ENCODE measurements around the gene CATSPERZ. TPM values are rescaled to one million over a fixed set of nuclear protein-coding genes. Genes with fewer than 3 reads are reported as not detected.

CATSPERZ gene
- total and polyA plus RNA-seq, 2 of the 13 experiments (the other 11 are each of a cell fraction or from before 2014, with no cell fraction given): 0.22 to 0.48 TPM

DNA sequence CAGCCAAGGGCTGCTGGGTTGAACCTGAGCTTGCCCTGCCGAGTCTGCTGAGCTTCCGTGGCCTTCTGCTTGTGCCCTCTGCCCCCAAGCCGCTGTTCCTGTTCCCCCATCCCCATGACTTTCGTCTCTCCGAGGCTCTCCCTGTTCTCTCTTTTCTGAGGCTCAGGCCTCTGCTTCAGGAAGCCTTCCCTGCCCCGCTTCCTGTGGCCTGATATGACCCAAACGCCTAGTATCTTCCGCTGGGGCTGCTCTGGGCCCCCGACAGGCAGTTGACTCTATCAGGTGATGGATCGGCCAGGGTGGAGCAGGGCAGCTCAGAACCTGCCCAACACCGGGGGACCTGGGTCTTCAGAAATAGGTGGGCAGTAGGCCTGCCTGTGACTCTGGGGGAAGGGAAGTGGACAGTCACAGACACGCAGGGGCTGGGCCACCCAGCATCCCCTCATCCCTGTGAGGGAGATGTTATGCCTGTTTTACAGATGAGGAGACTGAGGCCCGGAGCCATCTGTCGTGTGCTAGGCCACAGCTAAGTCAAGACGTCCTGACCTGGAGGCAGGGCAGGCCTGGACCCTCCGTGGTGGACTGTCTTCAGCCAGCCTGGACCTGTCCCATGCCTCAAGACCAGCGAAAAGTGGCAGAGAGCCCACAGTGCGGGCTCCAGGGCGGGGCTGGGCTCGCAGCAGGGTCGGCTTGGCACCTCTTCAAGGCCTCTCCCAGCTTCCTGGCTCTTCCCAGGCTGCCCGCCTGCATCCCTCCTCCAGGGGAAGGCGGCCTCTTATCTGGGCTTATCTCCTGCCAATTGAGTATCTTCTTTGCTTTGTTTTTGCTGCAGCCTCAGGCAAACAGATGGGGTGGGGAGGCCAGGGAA, 31.9 kb upstream of the CATSPERZ start (continued):
- no peak for TF ChIP-seq RBAK (CRISPR knock-in tag; IDR thresholded peaks at IDR 0.05)
- TF ChIP-seq MED13 (CRISPR knock-in tag; IDR thresholded peaks at IDR 0.05): no peak
- no peak for TF ChIP-seq NFKB2 (CRISPR knock-in tag; IDR thresholded peaks at IDR 0.05; ENCODE audit: borderline replicate concordance)
- no peak for TF ChIP-seq SIX4 (CRISPR knock-in tag; IDR thresholded peaks at IDR 0.05)
- TF ChIP-seq, protein P1, sequence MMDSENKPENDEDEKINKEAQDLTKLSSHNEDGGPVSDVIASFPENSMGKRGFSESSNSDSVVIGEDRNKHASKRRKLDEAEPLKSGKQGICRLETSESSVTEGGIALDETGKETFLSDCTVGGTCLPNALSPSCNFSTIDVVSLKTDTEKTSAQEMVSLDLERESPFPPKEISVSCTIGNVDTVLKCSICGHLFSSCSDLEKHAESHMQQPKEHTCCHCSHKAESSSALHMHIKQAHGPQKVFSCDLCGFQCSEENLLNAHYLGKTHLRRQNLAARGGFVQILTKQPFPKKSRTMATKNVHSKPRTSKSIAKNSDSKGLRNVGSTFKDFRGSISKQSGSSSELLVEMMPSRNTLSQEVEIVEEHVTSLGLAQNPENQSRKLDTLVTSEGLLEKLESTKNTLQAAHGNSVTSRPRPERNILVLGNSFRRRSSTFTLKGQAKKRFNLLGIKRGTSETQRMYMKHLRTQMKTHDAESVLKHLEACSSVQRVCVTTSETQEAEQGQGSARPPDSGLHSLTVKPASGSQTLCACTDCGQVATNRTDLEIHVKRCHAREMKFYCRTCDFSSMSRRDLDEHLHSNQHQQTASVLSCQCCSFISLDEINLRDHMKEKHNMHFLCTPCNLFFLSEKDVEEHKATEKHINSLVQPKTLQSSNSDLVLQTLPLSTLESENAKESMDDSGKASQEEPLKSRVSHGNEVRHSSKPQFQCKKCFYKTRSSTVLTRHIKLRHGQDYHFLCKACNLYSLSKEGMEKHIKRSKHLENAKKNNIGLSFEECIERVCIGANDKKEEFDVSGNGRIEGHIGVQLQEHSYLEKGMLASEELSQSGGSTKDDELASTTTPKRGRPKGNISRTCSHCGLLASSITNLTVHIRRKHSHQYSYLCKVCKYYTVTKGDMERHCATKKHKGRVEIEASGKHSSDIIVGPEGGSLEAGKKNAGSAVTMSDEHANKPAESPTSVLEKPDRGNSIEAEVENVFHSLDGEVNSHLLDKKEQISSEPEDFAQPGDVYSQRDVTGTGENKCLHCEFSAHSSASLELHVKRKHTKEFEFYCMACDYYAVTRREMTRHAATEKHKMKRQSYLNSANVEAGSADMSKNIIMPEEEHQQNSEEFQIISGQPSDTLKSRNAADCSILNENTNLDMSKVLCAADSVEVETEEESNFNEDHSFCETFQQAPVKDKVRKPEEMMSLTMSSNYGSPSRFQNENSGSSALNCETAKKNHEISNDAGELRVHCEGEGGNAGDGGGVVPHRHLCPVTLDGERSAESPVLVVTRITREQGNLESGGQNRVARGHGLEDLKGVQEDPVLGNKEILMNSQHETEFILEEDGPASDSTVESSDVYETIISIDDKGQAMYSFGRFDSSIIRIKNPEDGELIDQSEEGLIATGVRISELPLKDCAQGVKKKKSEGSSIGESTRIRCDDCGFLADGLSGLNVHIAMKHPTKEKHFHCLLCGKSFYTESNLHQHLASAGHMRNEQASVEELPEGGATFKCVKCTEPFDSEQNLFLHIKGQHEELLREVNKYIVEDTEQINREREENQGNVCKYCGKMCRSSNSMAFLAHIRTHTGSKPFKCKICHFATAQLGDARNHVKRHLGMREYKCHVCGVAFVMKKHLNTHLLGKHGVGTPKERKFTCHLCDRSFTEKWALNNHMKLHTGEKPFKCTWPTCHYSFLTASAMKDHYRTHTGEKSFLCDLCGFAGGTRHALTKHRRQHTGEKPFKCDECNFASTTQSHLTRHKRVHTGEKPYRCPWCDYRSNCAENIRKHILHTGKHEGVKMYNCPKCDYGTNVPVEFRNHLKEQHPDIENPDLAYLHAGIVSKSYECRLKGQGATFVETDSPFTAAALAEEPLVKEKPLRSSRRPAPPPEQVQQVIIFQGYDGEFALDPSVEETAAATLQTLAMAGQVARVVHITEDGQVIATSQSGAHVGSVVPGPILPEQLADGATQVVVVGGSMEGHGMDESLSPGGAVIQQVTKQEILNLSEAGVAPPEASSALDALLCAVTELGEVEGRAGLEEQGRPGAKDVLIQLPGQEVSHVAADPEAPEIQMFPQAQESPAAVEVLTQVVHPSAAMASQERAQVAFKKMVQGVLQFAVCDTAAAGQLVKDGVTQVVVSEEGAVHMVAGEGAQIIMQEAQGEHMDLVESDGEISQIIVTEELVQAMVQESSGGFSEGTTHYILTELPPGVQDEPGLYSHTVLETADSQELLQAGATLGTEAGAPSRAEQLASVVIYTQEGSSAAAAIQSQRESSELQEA (CRISPR knock-in tag; IDR thresholded peaks at IDR 0.05; ENCODE audit: not compliant biosample characterization): no peak
- no peak for TF ChIP-seq JARID2 (CRISPR knock-in tag; IDR thresholded peaks at IDR 0.05; ENCODE audit: insufficient replicate concordance)
- TF ChIP-seq, protein P2, sequence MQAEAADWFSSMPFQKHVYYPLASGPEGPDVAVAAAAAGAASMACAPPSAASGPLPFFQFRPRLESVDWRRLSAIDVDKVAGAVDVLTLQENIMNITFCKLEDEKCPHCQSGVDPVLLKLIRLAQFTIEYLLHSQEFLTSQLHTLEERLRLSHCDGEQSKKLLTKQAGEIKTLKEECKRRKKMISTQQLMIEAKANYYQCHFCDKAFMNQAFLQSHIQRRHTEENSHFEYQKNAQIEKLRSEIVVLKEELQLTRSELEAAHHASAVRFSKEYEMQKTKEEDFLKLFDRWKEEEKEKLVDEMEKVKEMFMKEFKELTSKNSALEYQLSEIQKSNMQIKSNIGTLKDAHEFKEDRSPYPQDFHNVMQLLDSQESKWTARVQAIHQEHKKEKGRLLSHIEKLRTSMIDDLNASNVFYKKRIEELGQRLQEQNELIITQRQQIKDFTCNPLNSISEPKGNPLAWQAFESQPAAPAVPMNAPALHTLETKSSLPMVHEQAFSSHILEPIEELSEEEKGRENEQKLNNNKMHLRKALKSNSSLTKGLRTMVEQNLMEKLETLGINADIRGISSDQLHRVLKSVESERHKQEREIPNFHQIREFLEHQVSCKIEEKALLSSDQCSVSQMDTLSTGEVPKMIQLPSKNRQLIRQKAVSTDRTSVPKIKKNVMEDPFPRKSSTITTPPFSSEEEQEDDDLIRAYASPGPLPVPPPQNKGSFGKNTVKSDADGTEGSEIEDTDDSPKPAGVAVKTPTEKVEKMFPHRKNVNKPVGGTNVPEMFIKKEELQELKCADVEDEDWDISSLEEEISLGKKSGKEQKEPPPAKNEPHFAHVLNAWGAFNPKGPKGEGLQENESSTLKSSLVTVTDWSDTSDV (CRISPR knock-in tag; IDR thresholded peaks at IDR 0.05): no peak
- no peak for TF ChIP-seq ZNF839 (CRISPR knock-in tag; IDR thresholded peaks at IDR 0.05; ENCODE audit: borderline replicate concordance)
- no peak for TF ChIP-seq NBN (conservative IDR thresholded peaks at IDR 0.05)
- TF ChIP-seq, protein P3, sequence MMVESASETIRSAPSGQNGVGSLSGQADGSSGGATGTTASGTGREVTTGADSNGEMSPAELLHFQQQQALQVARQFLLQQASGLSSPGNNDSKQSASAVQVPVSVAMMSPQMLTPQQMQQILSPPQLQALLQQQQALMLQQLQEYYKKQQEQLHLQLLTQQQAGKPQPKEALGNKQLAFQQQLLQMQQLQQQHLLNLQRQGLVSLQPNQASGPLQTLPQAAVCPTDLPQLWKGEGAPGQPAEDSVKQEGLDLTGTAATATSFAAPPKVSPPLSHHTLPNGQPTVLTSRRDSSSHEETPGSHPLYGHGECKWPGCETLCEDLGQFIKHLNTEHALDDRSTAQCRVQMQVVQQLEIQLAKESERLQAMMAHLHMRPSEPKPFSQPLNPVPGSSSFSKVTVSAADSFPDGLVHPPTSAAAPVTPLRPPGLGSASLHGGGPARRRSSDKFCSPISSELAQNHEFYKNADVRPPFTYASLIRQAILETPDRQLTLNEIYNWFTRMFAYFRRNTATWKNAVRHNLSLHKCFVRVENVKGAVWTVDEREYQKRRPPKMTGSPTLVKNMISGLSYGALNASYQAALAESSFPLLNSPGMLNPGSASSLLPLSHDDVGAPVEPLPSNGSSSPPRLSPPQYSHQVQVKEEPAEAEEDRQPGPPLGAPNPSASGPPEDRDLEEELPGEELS (CRISPR knock-in tag; IDR thresholded peaks at IDR 0.05): 0 out of 2 replicates have a peak, but pooled peaks have one; percentile 15
- TF ChIP-seq ZBTB42 (CRISPR knock-in tag; IDR thresholded peaks at IDR 0.05): no peak
- TF ChIP-seq TCF7L2 (IDR thresholded peaks at IDR 0.05; ENCODE audit: low read depth, low read length): no peak
- no peak for TF ChIP-seq SETDB1 (CRISPR knock-in tag; IDR thresholded peaks at IDR 0.05; ENCODE audit: borderline replicate concordance)
- no peak for TF ChIP-seq ZNF577 (CRISPR knock-in tag; IDR thresholded peaks at IDR 0.05; ENCODE audit: borderline replicate concordance, low read depth)
- TF ChIP-seq MBD4 (IDR thresholded peaks at IDR 0.05; ENCODE audit: borderline replicate concordance, low read length): no peak
- TF ChIP-seq FIP1L1 (IDR thresholded peaks at IDR 0.05; ENCODE audit: borderline replicate concordance, insufficient read depth, low read depth, low read length): no peak

Data from HepG2 (cell line).